HG03025 (cell line): ENCODE results near the gene C10orf143.
A peak's percentile ranks its signal among the peaks of the same experiment; 100 is the strongest.
"Not testable (repeated sequence)": the region's sequence is repeated elsewhere in the genome, so short reads cannot be mapped to it uniquely, and the experiment has no call there.

Source experiments
- ATAC-seq: cut with Tn5 transposase; IDR thresholded peaks from one replicate; pipeline ENCODE4 v1.9.1; 2021; ENCODE audit warnings: mild to moderate bottlenecking, moderate library complexity; ENCODE audit not compliant: unreplicated experiment, low FRiP score

The C10orf143 gene

DNA sequence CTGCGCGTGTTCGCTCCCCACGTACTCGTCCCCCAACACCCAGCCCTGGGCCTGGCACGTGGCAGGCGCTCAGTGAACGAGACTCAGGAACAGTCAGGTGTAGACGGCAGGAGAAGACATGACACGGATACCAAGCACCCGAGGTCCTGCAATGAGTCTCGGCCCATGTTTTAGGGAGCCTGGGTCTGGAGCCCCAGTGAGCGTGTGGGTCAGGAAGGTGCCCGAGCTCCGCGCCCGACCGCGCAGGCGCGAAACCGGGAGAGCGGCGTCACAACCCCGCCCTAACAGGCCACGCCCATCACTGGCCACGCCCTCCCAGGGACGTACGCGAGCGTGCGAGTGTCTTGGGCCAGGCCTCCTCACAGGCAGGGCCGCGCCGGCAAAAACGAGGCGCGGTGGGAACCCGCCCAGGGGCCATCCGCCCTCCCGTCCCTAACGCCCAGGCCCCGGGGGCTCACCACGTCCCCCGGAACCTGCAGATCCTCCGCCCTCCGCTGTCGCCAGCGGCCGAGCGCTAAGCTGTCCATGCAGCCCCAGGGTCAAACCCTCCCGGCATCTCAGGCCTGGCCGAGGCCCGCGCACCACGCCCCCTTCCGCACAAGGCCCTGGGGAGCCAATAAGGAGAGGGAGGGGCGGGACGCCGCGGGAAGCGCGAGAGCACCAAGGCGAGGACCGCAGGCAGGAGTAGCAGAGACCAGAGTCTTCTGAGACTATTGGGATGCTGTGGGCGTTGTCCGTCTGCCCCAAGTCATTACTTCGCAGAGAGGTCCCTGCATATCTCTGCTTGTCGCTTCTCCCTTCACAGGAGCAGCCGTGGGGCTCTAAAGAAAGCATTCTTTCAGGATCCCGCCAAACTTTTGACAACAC, at the start of gene C10orf143:
Gene C10orf143, minus strand, starts transcription at position 585 of the 867 bp plus-strand sequence. Its CDS starts 58 bp downstream, at position 527.
- ATAC-seq: peak; percentile 80

DNA sequence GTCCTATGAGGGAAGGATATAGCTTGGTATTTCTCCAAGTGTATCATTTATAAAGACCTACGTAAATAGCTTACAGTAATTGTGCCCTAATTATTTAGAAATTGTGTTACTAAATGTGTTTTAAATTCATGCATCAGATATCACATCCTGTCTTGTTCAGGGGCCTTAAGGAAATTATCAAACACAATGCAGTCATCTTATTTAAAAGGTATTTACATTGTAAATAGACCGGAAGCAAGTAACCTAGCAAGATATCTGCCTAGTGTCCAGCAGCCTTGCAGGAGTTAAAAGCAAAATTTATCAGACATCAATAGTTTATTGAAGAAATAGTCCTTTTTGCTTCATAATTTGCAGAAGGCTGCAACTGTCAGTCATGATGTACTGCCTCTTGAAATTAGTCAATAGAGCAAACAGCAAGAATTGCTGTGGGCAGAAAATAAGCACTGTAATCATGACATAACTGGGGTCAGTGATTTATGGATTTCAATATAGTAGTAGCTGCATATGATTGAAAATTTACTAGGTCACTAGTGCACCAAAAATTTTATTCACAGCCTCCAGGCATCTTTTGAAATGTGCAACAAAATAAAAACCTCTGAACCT, 48.7 kb upstream of the C10orf143 start:
- no peak for ATAC-seq

DNA sequence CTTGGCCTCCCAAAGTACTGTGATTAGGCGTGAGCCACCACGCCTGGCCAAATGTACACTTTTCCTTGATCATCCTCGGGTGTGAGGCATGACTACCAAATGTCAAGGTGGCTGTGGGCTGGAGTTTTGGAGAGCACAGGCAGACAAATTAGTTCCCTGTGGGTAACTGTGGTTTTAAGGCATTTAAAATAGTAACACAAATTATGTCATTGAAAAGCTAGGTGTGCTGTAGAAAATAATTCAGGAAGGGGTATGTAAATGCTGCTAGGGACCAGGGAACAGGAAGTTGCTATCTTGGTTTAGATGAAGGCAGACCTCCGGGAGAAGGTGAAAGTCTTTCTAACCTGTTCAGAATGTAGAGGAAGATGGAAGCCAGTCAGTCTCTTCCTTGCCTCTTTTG, 35.4 kb upstream of the C10orf143 start:
- no peak for ATAC-seq

DNA sequence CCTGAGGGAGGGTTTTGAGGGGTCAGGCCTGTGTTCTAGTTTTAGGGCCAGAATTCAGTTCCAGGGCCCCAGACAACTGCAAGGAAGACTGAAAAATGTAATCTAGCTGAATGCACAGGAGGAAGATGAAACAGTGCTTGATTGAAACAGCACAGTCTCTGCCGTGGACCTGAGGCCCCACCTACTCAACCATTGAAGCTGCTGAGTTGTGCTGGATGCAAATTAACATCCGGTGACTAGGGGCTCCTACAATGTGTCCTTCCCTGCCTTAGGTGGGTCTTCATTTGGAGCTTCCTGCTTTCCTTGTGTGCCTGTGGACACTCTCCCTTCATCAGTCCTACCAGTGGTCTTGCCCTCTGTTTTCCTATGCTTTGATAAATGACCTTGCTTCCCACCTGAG, 31.2 kb upstream of the C10orf143 start:
- peak; percentile 82 for ATAC-seq

DNA sequence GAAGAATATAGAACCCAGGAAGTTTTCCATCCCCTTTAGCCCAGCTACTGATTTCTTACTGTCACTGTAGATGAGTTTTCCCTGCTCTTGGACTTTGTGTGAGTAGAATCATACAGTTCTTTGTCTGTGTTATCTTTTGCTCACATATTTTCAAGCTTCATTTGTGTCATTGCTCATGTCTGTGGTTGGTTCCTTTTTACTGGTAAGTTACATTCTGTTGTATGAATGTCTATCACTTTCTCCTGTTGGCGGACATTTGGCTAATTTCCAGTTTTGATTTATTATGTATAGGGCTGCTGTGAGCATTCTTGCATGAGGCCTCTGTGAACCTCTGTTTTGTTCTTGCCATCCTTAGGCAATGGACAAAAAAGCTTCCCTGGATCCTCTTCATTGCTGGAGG, 30.8 kb upstream of the C10orf143 start:
- ATAC-seq: peak; percentile 28

DNA sequence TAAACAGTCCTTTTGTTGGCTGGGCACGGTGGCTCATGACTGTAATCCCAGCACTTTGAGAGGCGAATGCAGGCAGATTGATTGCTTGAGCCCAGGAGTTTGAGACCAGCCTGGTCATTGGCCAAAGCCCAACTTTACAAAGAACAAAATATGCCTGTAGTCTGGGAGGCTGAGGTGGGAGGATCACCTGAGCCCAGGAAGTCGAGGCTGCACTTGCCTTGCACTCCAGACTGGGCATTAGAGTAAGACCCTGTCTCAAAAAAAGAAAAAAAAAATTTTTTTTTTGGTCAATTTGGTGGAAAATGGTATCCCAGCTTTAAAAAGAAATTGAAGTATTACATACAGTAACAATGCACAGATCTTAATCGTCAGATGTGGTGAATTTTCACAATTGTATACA, 30.4 kb upstream of the C10orf143 start:
- no peak for ATAC-seq

DNA sequence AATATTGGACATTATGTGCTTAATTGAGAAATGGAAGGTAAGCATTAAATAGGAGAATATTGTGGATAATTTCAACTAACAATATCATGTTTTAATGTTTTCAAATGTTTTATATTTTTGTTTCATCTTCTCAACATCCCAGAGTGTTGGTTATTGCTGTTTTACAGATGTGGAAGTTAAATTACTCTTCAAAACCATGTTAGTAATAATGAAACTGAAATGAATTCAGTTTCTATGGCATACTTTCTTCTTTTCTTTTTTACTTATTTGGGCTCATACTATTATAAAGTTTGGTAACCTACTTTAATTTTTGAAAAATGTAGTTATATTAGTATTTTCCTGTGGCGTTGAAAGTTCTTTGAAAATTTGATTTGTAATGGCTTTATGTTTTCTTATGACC, 29.8 kb upstream of the C10orf143 start:
- no peak for ATAC-seq

DNA sequence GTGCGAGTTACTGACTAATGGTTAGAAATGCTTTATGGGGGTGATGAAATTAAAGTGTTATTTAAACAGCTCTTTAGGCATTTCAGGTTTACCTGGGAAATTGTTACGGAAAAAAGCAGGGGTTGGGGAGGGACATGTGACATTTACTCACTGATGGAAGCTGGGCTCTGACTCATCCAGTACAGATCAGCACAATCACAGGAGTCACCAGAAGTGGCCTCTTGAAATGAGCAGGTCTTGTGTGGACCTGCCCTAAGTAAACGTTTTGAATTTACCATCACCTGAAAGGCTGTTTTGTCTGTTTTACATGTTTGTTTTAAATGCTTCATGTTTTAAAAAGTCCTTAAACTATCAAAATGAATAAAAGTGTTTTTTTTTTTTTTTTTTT, 27.8 kb upstream of the C10orf143 start:
- no peak for ATAC-seq

DNA sequence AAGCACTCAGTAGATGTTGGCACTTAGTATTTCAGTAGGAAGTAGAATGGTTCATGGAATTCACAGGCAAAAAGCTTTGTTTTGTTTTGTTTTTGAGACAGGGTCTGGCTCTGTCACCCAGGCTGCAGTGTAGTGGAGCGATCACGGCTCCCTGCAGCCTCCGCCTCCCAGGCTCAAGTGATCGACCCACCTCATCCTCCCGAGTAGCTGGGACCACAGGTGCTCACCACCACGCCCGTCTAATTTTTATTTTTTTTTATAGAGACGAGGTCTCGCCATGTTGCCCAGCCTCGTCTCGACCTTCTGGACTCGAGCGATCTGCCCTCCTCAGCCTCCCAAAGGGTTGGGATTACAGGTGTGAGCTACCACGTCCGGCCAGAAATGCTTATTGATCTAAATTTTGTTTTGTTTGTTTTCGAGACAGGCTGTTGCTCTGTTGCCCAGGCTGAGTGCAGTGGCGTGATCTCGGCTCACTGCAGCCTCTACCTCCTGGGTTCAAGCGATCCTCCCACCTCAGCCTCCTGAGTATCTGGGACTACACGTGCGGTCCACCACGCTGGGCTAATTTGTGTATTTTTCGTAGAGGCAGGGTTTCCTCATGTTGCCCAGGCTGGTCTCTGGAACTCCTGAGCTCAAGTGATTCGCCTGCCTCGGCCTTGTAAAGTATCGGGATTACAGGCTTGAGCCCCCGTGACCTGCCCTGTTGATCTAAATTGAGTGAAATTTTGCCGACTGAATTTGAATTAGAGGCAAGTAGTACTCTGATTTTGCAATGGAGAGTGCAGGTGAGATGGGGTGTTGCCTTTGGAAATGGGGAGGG, 27.2 kb upstream of the C10orf143 start:
- no peak for ATAC-seq

DNA sequence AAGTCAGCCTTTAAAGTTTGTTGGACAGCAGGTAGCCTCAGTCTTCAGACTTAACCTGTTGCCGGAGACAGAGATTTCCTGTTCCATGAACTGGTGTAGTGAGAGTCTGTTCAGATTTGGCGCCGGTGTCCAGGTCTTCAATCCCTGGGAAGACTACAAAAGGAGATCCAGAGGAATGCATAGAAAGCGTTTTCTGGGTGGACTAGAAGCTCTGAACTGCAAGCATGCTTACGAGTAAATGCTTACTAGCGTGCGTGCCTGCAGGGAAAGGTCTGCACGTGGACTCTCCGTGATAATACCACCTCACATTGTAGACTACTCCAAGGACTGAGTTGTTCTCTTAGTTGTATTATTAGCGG, 26.4 kb upstream of the C10orf143 start:
- no peak for ATAC-seq

DNA sequence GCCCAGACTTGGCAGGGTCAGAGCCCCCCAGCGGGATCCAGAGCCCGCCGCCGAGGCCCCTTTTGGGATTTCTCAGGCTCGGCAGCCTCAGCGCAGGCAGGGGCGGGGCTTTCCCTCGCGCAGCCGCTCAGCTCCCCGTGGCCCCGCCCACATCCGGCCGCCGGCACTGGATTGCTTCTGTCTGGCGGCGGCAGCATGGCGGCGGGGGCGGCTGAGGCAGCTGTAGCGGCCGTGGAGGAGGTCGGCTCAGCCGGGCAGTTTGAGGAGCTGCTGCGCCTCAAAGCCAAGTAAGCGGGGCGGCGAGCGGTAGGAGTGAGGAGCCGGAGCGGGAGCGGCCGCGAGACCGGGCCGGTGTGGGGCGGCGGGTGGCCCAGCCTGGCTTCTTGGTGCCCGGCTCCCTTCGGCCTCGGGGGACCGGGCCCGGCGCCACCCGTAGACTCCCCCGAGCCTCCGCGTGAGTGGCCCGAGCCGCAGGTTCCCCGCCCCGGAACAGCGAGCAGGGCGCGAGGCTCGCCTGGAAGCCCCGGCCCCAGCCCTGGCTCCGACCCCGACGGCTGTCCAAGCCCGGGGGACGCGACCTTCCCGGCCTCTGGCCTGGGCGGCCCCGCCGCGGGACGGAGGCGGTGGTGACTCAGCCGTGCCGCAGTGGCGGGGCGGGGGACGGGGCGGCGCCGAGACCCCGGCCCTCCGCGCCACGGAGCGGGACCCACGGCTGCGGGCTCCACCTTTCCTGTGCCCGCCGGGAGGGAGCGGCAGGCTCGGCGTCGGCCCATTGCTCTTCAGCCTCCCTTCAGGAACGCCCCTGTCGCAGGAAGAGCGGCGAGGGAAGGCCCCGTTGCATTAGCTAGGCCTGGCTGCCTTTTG, 25.8 kb upstream of the C10orf143 start, which contains the start of gene GLRX3:
Gene GLRX3, plus strand, starts transcription at position 166 of the 864 bp plus-strand sequence. Its CDS starts 30 bp downstream, at position 196.
- ATAC-seq: peak; percentile 80

DNA sequence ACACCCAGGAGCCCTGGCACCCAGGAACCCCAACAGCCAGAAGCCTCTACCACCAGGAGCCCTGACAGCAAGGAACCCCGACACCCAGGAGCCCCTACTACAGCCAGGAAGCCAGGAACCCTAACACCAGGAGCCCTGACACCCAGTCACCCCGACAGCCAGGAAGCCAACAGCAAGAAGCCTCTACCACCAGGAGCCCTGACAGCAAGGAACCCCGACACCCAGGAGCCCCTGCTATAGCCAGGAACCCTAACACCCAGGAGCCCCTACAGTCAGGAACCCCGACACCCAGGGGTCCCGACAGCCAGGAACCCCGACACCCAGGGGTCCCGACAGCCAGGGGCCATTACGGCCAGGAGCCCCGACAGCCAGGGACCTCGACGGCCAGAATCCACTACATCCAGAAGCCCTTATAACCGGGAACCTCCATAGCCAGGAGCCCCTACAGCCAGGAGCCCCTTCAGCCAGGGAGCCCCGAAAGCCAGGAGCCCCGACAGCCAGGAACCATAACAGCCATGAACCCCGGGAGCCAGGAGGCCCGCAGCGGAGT, 25.1 kb upstream of the C10orf143 start:
- peak; percentile 11 for ATAC-seq

DNA sequence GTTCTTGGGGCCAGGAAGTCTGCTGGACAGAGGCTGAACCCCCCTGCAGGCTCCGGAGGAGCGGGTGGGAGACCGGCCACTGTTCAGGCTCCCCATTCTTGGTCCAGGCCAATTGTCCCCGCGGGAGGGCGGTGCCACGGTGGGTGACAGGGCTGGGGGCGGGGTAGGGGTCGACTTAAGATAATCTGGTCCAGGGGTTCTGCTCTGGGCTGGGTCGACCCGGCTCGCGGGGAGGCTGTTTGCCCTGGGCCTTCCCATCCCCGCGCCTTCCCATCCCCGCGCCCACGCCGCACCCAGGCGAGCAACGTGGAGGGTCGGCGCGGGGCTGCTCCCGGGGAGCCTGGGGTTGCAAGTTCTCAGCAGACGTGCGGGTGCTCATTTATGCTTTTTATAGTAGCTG, 18.3 kb upstream of the C10orf143 start:
- ATAC-seq: no peak

DNA sequence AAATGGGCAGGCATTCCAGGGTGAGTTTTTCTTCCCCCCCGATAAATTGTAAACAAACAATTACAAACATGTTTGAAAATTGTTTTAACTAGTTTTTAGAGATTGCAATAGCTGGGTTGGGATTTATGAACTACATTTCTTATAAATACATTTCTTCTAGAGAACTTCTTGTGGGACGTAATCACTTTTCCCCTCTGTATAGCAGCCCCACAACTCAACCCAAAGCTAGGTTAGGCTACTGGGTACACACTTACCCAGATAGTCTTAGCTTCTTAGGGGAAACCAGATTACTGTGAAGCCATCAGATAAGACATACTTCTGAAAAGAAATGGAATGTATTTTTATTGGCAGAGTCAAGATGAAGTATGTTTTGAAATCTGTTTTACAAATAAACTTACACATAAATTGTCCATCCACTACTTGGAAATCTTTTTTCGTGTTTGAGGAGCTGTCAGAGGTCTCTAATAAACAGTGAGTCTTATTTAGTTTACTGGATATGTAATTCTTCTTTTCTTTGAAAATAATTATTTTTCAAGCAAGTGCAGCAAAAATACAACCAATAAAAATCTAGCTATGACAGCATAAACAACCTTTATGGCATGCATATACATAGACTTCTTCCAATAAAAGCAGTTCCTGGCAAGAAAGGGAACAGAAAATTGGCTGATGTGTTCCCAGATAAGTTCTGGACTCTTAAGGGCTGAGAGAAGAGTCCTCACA, 17.6 kb upstream of the C10orf143 start:
- no peak for ATAC-seq

DNA sequence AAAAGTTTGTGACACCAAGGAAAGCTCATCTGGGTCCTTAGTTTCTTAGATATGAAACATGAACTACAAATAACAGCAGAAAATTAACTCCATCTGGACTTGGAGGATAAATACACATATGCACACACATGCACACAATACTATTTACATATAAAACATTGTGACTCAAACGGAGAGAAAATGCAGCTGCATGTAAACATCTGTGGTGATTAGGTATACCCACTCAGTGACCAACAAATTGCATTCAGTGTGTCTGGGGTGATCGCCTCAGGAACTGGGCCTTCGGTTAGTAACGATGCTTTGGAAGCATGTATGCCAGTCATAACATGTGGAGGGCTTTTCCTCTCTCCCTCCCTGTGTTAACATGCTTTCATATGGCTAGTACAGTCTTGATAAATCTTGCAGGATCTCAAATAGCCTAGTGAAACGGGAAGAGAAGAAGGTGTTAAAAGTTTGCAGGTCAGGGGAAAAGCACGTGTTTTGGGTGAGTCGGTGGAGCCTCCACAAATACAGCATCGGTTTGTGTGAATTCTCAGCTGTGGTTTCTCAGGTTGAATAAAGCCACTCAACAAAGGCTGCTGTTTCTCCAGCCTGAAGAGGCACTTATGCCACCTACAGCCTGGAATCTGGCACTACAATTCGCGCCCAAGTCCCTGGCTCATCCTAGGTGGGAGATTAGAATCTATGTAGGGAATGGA, 16.9 kb upstream of the C10orf143 start:
- peak; percentile 81 for ATAC-seq

DNA sequence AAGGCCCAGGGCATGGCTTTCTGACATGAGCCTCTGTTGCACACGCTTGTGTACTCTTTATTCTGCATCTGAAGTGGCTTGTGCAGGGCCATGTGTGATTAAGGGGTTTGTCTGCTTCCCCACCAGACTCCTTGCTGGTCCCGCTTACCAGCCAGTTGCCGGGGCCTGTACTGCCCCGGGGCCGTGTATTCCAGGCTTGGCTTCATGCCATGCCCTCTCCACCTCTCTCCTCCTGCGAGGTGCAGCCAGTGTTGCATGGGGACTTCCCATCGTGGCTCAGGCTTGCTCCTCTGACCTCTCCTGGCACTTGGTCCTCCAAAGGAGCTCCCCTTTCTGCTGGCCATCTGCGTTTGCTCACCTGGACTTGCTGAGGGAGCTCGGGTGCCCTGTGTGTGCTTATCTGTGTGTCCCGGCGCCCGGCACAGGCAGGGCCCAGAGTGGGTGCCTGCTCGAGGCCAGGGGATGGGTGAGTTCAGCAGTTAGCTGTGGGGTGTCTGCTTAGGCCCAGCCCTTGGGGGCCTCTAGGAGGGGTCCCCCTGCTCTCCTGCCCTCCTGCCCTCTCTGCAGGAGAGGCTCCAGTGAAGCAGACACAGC, 11.0 kb upstream of the C10orf143 start:
- ATAC-seq: no peak

DNA sequence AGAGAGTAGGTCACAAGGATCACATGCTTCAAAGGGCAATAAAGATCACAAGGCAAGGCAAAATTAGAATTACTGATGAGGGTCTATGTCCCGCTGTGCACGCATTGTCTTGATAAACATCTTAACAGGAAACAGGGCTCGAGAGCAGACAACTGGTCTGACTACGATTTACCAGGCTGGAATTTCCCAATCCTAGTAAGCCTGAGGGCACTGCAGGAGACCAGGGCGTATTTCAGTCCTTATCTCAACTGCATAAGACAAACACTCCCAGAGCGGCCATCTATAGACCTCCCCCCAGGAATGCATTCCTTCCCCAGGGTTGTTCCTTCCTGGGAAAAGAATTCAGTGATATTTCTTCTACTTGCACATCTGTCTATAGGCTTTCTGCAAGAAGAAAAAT, 6.9 kb upstream of the C10orf143 start:
- ATAC-seq: not testable (repeated sequence)

DNA sequence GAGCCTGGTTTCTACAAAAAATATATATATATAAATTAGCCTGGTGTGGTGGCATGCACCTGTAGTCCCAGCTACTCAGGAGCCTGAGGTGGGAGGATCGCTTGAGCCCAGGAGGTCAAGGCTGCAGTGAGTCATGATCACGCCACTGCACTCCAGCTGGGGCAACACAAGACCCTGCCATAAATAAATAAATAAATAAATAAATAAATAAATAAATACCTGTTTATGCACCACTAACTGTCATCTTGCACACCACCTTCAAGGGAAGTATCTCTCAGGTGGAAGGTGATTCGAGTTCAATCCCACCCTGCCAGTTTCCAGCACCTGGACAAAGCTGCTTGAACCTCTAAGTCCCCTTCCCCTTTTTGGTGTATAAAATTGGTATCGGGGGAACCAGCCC, 6.3 kb upstream of the C10orf143 start:
- ATAC-seq: not testable (repeated sequence)
